ENCODE results near the gene CCR3. TPM values are rescaled to one million over a fixed set of nuclear protein-coding genes. Genes with fewer than 3 reads are reported as not detected.

The CCR3 gene
- total RNA-seq (2022; extraction: Qiagen RNA extraction): not detected in 5 replicates

DNA sequence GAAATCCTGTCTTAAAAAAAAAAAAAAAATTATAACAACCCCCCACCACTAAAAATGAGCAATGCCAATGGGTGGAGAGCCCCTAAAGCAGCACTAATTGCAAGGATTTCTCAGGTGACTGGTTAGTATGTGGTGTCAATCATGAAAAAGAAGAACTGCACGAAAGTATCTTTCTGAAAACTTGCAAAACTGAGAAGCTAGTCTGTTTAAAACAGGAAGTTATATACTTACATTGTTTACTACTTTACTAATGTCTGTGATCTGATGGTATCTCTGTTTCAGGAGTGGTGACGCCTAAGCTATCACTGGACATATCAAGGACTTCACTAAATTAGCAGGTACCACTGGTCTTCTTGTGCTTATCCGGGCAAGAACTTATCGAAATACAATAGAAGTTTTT lies at the start of gene CCR3:
Gene CCR3, plus strand, starts transcription at position 341 of the 400 bp plus-strand sequence. CDS start 22,699 bp downstream, outside the sequence.

GRCh38 chr3:46208167-46208704 lies 34.0 kb upstream of the CCR3 start, which contains the start of gene CCR1:
Gene CCR1 (minus strand): TSS chr3:46208313. CDS start chr3:46204313, 4,000 bp downstream.

Other genes with a start within 250 kb of the CCR3 start
- gene FYCO1, start 246.6 kb upstream of the CCR3 start, total RNA-seq (2022; extraction: Qiagen RNA extraction): 4.7 to 6.5 TPM (median 5.9 TPM) in 5 replicates
- gene XCR1, start 215.0 kb upstream of the CCR3 start, total RNA-seq (2022; extraction: Qiagen RNA extraction): not detected in 5 replicates
- gene CCR1, start 34.1 kb upstream of the CCR3 start, total RNA-seq (2022; extraction: Qiagen RNA extraction): not detected in 5 replicates
- gene CCR2, start 111.7 kb downstream of the CCR3 start, total RNA-seq (2022; extraction: Qiagen RNA extraction): not detected in 5 replicates
- not detected in 5 replicates for gene CCR5, start 128.5 kb downstream of the CCR3 start, total RNA-seq (2022; extraction: Qiagen RNA extraction)
- 0.08 to 0.11 TPM (median 0.09 TPM) in 4 of 5 replicates, not detected in the other for gene CCRL2, start 164.8 kb downstream of the CCR3 start, total RNA-seq (2022; extraction: Qiagen RNA extraction)
- gene LTF, start 222.4 kb downstream of the CCR3 start, total RNA-seq (2022; extraction: Qiagen RNA extraction): not detected in 5 replicates

All from A549 treated with dexamethasone at 1 μM for 4 hours (cell line).